ENCODE results near the gene TMA7B.

The TMA7B gene

DNA sequence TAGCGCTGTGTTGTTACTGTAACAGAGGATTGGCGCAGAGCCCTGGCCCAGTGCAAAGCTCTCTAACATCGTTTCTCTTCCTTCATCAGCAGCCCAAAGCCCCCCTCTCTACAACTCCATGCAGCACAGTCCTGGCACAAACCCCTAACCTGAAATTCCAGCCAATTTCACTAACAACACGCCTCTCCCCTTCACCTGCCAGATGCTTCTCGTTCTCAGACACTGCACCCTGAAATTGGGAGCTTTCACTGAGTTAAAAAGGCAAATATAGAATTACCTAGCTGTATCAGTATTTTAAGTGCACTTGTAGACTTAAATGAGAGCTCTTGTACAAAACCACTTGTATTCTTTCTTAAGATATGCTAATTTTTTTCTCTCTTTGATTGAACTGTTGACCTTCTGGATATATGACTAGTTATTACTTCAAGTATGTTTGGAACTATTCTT lies 43.0 kb upstream of the TMA7B start:
- TF ChIP-seq, protein P1, sequence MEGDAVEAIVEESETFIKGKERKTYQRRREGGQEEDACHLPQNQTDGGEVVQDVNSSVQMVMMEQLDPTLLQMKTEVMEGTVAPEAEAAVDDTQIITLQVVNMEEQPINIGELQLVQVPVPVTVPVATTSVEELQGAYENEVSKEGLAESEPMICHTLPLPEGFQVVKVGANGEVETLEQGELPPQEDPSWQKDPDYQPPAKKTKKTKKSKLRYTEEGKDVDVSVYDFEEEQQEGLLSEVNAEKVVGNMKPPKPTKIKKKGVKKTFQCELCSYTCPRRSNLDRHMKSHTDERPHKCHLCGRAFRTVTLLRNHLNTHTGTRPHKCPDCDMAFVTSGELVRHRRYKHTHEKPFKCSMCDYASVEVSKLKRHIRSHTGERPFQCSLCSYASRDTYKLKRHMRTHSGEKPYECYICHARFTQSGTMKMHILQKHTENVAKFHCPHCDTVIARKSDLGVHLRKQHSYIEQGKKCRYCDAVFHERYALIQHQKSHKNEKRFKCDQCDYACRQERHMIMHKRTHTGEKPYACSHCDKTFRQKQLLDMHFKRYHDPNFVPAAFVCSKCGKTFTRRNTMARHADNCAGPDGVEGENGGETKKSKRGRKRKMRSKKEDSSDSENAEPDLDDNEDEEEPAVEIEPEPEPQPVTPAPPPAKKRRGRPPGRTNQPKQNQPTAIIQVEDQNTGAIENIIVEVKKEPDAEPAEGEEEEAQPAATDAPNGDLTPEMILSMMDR (IDR thresholded peaks at IDR 0.05; ENCODE audit: low read depth, low read length), result no peak

DNA sequence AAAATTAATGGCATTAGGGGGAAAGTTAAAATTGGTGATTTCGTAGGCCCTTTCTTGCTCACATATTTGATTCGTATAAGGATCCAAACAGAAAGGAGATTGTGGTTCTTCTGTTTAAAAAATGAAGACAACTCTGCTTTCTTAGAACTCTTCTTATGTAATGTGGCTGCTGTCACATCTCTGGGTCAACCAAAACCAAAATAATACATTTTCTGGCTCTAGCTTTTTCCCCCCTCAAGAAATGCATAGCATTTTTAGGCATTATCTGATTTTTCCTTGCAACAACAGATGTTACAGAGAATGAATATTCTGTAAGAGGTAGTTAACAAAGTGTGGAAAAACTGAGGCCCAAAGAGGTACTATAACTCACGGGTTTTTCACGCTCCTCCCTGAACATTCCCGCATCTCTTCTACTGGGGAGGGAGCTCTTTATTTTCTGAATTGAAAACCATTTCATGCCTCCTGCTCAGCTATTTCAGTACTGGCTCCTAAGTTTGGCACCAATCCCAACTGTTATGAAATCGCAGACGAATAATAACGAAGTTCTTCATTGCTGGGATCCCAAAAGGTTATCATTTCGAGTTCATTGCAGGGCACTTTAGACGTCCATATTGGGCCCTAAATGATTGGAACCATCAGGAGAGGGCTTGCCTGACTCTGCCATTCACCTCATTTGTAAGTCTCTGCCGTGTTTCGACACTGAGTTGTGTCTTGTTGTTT lies 42.3 kb upstream of the TMA7B start:
- no peak overlapping the region for H3K4me3 ChIP-seq (ENCODE audit: low read depth, low read length)
- TF ChIP-seq, protein P1 (IDR thresholded peaks at IDR 0.05; ENCODE audit: low read depth, low read length), result no peak

More for the DNA sequence above, 43.0 kb upstream of the TMA7B start:
- H3K4me3 ChIP-seq (ENCODE audit: low read depth, low read length), result no peak overlapping the region

DNA sequence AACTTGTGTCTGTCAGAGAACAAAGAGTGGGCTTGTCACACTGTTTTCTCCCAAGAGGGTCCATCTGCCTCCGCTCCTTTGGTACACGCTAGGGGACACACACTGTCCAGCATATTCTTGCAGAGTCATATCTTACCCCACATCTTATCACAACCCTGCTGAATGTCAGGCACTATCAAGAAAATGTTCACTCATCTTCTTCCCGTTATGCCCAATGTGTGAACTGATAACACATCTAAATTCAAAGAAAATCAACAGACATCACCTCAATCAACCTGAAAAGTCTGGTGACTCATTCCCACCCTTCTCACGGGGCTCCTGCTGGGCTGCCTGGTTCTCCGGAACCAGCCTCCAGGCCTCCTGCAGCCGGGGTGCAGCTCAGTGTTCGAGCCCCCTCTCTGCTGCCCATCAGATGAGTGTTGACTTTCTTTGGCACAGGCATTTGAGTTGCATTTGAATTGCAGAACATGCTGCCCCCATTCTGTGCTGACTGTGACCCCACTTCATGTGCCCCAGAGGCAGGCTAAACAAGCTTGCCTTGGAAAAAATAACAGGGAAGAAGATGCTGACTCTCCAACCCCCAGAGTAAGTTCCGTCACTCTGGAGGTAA lies 40.0 kb upstream of the TMA7B start:
- H3K4me3 ChIP-seq (ENCODE audit: low read depth, low read length), result no peak overlapping the region

DNA sequence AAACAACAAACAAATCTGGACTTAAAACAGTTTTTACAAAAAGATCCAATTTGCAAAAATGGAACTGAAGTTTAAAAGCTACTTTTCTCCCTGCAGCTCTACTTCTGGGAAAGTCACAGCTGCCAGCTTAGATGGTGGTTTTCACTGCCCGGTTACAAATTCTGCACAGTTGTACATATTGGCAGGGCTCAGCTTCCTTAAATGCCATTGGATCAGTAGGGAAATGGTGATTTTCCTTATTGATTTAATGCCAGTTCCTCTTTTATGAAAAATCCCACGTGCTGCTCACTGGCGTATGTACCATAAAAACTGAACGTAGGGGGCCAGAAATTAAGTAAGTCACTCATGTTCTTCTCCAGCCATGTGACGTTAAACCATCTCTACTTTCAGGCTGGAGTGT lies 36.5 kb upstream of the TMA7B start:
- no peak overlapping the region for H3K4me3 ChIP-seq (ENCODE audit: low read depth, low read length)
- TF ChIP-seq, protein P1 (IDR thresholded peaks at IDR 0.05; ENCODE audit: low read depth, low read length), result no peak

More for the DNA sequence above, 40.0 kb upstream of the TMA7B start:
- TF ChIP-seq, protein P1 (IDR thresholded peaks at IDR 0.05; ENCODE audit: low read depth, low read length), result no peak

DNA sequence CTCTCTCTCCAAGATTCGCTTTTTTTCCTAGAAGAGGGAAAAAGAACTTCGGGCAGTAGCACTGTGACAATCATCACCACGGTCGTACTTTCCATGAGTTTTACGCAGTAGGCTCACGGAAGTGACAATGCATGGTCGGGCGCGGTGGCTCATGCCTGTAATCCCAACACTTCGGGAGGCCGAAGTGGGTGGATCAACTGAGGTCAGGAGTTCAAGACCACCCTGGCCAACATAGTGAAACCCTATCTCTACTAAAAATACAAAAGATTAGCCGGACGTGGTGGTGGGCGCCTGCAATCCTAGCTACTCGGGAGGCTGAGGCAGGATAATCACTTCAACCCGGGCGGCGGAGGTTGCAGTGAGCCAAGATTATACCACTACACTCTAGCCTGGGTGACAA lies 35.9 kb upstream of the TMA7B start:
- H3K4me3 ChIP-seq (ENCODE audit: low read depth, low read length), result no peak overlapping the region
- TF ChIP-seq, protein P1 (IDR thresholded peaks at IDR 0.05; ENCODE audit: low read depth, low read length), result no peak

DNA sequence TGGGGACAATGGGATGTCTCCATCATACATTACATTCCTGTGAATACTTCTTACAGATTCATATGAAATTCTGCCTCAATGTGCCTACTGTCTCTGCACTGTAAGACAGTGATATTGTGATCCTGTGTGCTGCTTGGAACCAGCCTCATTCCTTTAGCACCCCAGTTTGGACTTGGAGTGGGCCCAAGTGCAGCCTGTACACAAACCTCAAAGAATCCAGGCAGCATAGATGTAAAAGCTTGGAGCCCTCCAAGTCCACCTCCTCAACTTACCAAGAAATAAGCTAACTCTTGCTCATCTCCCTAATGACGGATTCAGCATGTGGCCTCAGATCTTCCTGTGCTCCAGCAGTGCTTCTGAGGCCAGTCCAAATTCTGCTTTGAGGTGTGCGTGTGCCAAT lies 34.9 kb upstream of the TMA7B start:
- TF ChIP-seq, protein P1 (IDR thresholded peaks at IDR 0.05; ENCODE audit: low read depth, low read length), result no peak
- no peak overlapping the region for H3K4me3 ChIP-seq (ENCODE audit: low read depth, low read length)

Measured in WI38 (cell line).